ACHN (cell line): ENCODE results near the gene PTHLH.
A peak's percentile ranks its signal among the peaks of the same experiment; 100 is the strongest.

Experiments used
- DNase-seq: peaks from one replicate; pipeline ENCODE4 v3.0.0-alpha.2; 2015
- in situ Hi-C: cut with HindIII; loops from 2 replicates; pipeline ENCODE4 v1.10.0; 2017; ENCODE audit warnings: low sequenced_read_pairs, low pct_ligation_motif_present, low pct_unique_long_range_greater_than_20kb

PTHLH gene

DNA sequence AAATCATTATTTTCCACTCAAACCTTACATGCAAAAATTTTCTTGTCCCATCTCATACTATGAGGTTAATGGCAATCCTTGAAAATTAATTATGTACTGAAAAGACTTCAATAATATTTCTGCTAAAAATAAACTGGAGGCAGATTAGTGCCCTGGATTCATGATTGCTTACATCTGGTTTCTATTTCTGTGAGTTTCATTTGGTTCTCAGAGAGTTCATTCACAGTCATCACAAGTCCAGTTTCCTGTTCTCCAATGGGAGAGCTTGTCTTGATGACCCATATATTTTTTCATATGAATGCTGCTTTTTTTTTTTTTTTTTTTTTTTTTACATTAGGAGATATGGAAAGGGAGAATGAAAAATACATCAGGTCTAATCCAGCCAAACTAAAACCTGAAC is 6.6 kb upstream of the PTHLH start:
- DNase-seq = no peak
- in situ Hi-C loops = no loop called here

- DNase-seq = peak; percentile 62
- in situ Hi-C loops = no loop called here
Observed at GRCh38 chr12:27975222-27976136, 2.9 kb upstream of the PTHLH start.

- in situ Hi-C loops = no loop called here
- DNase-seq = no peak
Observed at GRCh38 chr12:27974735-27975221, 2.2 kb upstream of the PTHLH start.

- in situ Hi-C loops = no loop called here
- DNase-seq = no peak
Observed at GRCh38 chr12:27973487-27973890, 956 bp upstream of the PTHLH start.

- no peak for DNase-seq
- in situ Hi-C loops = no loop called here
Observed at GRCh38 chr12:27971606-27972005, 927 bp downstream of the PTHLH start.

DNA sequence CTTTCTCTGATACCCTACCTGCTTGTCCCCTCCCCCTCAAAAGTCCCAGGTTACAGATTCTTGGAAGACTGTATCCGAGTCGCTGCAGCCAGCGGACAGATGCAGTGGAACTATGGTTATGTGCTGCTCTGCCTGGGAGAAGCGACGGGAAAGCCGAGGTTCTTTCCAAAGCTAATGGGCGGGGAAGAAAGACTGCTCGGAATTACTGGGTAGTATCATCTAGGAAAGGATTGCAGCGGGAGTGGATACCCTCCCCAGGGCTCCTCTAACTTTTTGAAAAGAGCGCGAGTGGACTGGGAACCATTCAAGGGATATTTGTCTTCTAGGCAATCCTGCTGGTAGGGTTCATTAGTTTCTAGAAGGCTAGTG is 1.4 kb downstream of the PTHLH start:
- in situ Hi-C loops = no loop called here

DNA sequence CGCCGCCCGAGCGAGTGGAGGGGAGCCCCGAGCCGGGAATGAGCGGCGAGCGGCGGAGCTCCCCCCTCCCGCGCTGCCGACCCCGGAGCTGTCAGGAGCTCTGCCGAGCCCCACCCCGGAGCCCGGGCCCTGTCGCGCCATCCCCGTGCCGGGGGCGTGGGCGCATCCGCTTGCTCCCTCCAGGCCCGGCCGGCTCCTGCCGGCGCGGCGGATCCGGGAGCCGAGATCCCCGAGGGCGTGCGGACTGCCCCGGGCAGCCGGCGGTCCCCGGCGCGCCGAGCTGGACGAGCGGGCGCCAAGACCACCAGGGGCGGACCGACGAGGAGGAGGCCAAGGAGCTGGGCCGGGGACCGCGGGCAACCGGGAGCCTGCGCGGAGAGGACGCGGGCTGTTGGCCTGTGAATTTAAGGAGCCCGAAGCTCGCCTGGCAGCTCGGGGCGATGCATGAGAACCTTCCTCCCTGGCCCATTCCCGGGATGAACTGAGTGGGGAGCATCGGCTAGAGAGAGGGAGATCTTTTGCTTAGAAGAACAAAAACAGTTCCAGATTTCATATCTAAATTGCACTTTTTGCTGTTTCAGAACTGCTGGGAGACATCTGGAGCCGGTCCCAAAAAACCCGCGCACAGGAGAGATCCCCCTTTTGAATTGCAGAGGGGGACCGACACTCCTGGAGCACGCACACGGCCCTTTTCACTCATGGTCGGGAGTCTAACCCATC is 2.0 kb downstream of the PTHLH start:
- in situ Hi-C loops = no loop called here
- DNase-seq = peak; percentile 47

More for the DNA sequence above, 1.4 kb downstream of the PTHLH start:
- no peak for DNase-seq

DNA sequence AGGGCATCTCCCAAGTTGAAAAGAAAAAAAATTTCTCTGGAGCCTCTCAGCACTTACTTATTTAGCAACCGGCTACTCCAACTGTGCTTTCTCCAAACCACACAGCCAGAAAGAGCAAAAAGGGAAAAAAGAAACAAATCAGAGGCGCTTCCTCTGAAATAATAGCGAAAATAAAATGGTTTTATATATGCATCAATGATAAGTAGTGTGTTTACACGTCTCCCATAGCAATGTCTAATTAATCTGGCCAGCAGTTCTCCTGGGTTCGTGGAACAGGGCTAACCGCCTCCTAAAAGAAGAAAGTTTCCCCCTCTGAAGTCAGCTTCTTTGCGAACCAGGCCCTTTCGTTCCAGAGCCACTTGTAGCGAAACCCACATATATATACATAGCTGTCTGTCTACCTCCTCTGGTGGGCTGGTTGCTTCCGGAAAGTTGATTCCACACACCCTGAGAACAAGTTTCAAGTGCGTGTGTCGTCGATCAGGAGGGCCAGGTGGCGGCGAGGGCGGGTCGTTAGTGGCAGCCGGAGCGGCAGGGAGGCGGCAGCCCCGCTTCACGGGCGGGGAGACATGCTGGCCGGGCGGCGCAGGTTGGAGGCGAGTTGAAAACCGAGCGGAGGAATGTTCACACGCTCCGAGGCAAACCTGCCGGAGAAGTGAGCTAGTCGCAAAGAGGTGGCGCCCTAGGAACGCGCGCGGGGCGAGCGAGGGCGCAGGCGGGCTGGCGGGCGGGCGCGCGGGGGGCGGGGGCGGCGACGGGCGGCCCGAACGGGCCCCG is 2.7 kb downstream of the PTHLH start:
- DNase-seq = peak; percentile 91
- in situ Hi-C loops = no loop called here

- peak; percentile 84 for DNase-seq
- in situ Hi-C loops = no loop called here
Observed at GRCh38 chr12:27968972-27969623, 3.4 kb downstream of the PTHLH start.

DNA sequence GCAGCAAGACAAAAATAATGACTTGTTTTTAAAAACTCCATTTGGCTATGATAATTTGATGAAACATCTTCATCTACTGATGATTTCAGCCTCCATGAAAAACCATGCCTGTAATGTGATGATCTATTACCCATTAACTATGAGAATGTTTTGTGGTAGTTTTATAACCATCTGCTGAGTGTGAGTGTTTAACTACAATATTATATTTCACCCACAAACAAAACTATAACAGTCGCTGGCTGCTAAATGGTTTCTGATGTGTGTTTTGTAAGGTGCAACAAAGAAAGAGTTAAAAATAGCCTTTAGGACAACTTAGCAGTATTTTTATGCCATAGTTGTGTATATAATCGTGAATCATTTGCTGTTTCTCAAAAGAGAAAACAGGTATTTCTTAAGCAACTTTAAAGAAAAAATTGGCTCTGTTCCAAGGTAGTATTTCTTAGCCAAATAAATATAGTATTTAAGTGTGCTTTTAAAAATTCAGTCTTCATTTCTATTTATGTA is 4.9 kb downstream of the PTHLH start:
- in situ Hi-C loops = no loop called here
- DNase-seq = peak; percentile 74

GRCh38 chr12:27966870-27967269 is 5.7 kb downstream of the PTHLH start:
- in situ Hi-C loops = no loop called here
- peak; percentile 99 for DNase-seq

GRCh38 chr12:27965966-27966365 is 6.6 kb downstream of the PTHLH start:
- in situ Hi-C loops = no loop called here
- peak; percentile 61 for DNase-seq

DNA sequence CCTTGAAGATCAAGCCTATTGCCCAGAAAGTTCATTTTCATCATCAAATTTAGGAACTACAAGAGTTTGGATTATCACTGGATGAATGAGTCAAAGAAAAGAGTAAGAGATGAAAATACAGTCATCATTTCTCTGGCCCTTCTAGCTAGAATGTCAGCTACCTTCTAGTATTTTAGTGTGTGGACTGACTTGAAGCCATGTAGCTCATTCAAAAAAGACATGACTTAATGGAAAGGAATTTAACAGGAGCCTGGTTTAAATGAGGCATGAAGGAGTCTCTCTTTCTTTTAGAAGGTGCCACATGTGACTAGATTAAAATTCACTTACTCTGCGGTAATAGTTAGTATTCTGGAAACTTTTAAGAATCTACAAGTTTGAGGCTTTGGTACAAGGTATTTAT is 7.1 kb downstream of the PTHLH start:
- in situ Hi-C loops = no loop called here
- peak; percentile 88 for DNase-seq

DNA sequence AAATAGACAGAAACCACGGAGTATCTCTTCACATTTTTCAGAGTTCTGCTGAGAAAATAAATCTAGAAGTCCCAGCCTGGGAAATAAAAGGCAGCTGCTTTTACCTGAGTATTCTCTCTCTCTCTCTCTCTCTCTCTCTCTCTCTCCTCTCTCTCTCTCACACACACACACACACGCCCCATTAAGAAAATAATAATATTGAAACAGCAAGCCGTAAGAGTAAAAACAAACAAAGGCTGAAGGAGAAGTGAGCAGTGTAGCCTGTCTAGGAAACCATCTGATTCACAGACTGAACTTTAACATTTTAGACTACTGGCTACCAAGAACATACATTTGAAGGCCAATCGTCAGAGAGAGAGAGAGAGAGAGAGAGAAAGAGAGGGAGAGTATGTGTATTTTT is 8.4 kb downstream of the PTHLH start:
- in situ Hi-C loops = no loop called here
- no peak for DNase-seq

DNA sequence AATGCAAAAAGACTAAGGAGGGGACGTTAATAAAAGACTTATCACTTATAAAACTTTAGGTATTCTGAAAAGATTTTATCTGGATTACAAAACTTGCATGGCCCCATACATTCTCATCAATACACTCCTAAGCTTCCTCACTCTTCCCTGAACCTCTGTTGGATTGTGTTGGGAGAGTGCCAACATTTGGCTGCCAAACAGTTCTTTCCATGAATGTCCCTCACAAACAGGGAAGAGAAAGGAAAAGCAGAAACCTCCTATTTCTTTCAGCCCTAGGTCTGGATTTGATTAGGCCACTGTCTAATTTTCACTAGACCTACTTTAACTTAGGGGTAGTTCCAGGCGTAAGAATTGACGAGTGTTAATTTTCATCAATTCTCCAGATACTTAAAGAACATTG is 11.7 kb downstream of the PTHLH start:
- no peak for DNase-seq
- in situ Hi-C loops = no loop called here

DNA sequence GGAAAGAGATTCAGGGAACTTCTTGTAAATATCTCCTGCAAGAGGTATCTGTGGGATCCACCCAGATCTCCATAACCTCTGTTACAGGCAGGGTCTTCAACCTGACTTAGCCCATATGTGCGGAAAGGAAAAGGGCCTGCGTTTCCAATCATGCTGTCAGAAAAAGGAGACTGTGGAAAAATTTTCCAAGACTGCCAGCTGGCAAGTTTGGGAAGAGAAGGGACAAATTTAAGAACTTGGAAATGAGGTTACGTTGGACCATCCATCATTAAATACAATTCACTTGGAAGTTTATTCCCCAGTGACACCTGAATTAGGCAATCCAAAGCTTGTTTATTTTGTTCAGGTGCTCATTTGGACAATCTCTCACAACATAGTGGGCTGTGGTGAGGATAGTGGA is 13.9 kb downstream of the PTHLH start:
- no peak for DNase-seq
- in situ Hi-C loops = no loop called here

- DNase-seq = no peak
- in situ Hi-C loops = no loop called here
Observed at GRCh38 chr12:27957366-27957765, 15.2 kb downstream of the PTHLH start.

GRCh38 chr12:27953817-27954216 is 18.7 kb downstream of the PTHLH start:
- in situ Hi-C loops = no loop called here
- DNase-seq = no peak
